HepG2 (cell line): ENCODE results near the gene CCDC34. TPM values are rescaled to one million over a fixed set of nuclear protein-coding genes. Genes with fewer than 3 reads are reported as not detected.

Experiments
- ATF4 ChIP-seq, 2 experiments: fragments of 450-650 bp in 1 of 2; sonication (generic) in 1 of 2; formaldehyde crosslinking; IDR thresholded peaks; 2 replicates each; pipeline versions ENCODE4 v1.5.0 to v1.8.0; 2020 to 2022; ENCODE audit warnings: mild to moderate bottlenecking in 1 of 2, missing genetic modification reagents in 1 of 2
- CHD4 ChIP-seq: fragments of 200-600 bp; sonication (generic); IDR thresholded peaks from 2 replicates; pipeline ENCODE4 v1.7.0; 2017; ENCODE audit warnings: mild to moderate bottlenecking, low read length, borderline replicate concordance
- FOXC1 ChIP-seq: sonication (generic); formaldehyde crosslinking; IDR thresholded peaks from 2 replicates; pipeline ENCODE4 v1.8.0; 2022; ENCODE audit warnings: mild to moderate bottlenecking, missing genetic modification reagents, borderline replicate concordance
- HBP1 ChIP-seq: IDR thresholded peaks from 2 replicates; pipeline ENCODE4 v1.6.1; 2016; ENCODE audit warnings: low read depth, control low read depth
- HDAC6 ChIP-seq: fragments of 200-600 bp; sonication (generic); IDR thresholded peaks from 2 replicates; pipeline ENCODE4 v1.7.0; 2017; ENCODE audit warnings: mild to moderate bottlenecking, antibody characterized with exemption, low read length, low read depth
- KDM5B ChIP-seq: sonication (generic); formaldehyde crosslinking; IDR thresholded peaks from 2 replicates; pipeline ENCODE4 v1.4.0; 2020; ENCODE audit warnings: missing genetic modification reagents, mild to moderate bottlenecking, borderline replicate concordance
- NAIF1 ChIP-seq: sonication (generic); formaldehyde crosslinking; IDR thresholded peaks from 2 replicates; pipeline ENCODE4 v1.5.0; 2020; ENCODE audit warnings: mild to moderate bottlenecking, missing genetic modification reagents, borderline replicate concordance
- NR0B2 ChIP-seq: sonication (generic); formaldehyde crosslinking; IDR thresholded peaks from 2 replicates; pipeline ENCODE4 v1.4.0; 2020; ENCODE audit warnings: mild to moderate bottlenecking, missing genetic modification reagents
- PCBP1 ChIP-seq: fragments of 200-400 bp; formaldehyde crosslinking; IDR thresholded peaks from 2 replicates; pipeline ENCODE4 v1.6.1; 2017; ENCODE audit warnings: mild to moderate bottlenecking, low read depth, low read length, borderline replicate concordance
- POGZ ChIP-seq: sonication (generic); formaldehyde crosslinking; IDR thresholded peaks from 2 replicates; pipeline ENCODE4 v1.4.0; 2020; ENCODE audit warnings: mild to moderate bottlenecking, missing genetic modification reagents
- SRF ChIP-seq: IDR thresholded peaks from 2 replicates; pipeline ENCODE4 v1.6.1; 2011; ENCODE audit warnings: mild to moderate bottlenecking, low read depth, low read length, moderate library complexity
- TSC22D2 ChIP-seq: sonication (generic); formaldehyde crosslinking; IDR thresholded peaks from 2 replicates; pipeline ENCODE4 v1.5.1; 2020; ENCODE audit warnings: missing genetic modification reagents, mild to moderate bottlenecking, borderline replicate concordance
- ZBTB14 ChIP-seq: sonication (generic); formaldehyde crosslinking; IDR thresholded peaks from 2 replicates; pipeline ENCODE4 v1.4.0; 2020; ENCODE audit warnings: missing genetic modification reagents
- ZBTB25 ChIP-seq: IDR thresholded peaks from 2 replicates; pipeline ENCODE4 v1.6.1; 2018; ENCODE audit warnings: missing genetic modification reagents
- ZBTB7A ChIP-seq: sonication (generic); formaldehyde crosslinking; IDR thresholded peaks from 2 replicates; pipeline ENCODE4 v1.8.0; 2022; ENCODE audit warnings: mild to moderate bottlenecking, missing genetic modification reagents
- ZNF589 ChIP-seq: sonication (generic); formaldehyde crosslinking; conservative IDR thresholded peaks from 2 replicates; pipeline ENCODE4 v1.8.0; 2022; ENCODE audit warnings: mild to moderate bottlenecking, moderate library complexity, missing genetic modification reagents
- ZNF619 ChIP-seq: sonication (generic); formaldehyde crosslinking; IDR thresholded peaks from 2 replicates; pipeline ENCODE4 v1.4.0; 2020; ENCODE audit warnings: mild to moderate bottlenecking, missing genetic modification reagents
- ZNF644 ChIP-seq: IDR thresholded peaks from 2 replicates; pipeline ENCODE4 v1.6.1; 2016; ENCODE audit warnings: low read depth
- ZNF737 ChIP-seq: sonication (generic); formaldehyde crosslinking; IDR thresholded peaks from 2 replicates; pipeline ENCODE4 v1.5.0; 2020; ENCODE audit warnings: missing genetic modification reagents, mild to moderate bottlenecking, borderline replicate concordance
- ZNF761 ChIP-seq: sonication (generic); formaldehyde crosslinking; conservative IDR thresholded peaks from 2 replicates; pipeline ENCODE4 v1.4.0; 2020; ENCODE audit warnings: mild to moderate bottlenecking, missing genetic modification reagents
- ZNF784 ChIP-seq: sonication (generic); formaldehyde crosslinking; IDR thresholded peaks from 2 replicates; pipeline ENCODE4 v1.5.1; 2020; ENCODE audit warnings: missing genetic modification reagents, mild to moderate bottlenecking, borderline replicate concordance
- ZSCAN20 ChIP-seq: sonication (generic); formaldehyde crosslinking; IDR thresholded peaks from 2 replicates; pipeline ENCODE4 v1.4.0; 2020; ENCODE audit warnings: missing genetic modification reagents, mild to moderate bottlenecking, borderline replicate concordance
- polyA plus RNA-seq, 8 experiments: library from polyadenylated mRNA; depleted of rRNA in 3 of 8; stranded (reverse) in 7 of 8; unstranded in 1 of 8; fragments of >200 nt; fragmentation: Illumina TruSeq in 4 of 8; extraction: Trizol in 4 of 8; gene quantifications; 2 replicates each; pipeline versions ENCODE4 v1.2.1 to v1.2.3, GENCODE V29; 2011 to 2016; ENCODE audit warnings: low read depth in 4 of 8, missing spikeins in 1 of 8, mixed read lengths in 1 of 8; ENCODE audit not compliant: insufficient read depth in 1 of 8
- total RNA-seq, 5 experiments: library from RNA; depleted of rRNA; stranded (reverse); fragments of >200 nt; fragmentation: Illumina TruSeq; extraction: Trizol; gene quantifications; 2 replicates each; pipeline ENCODE4 v1.2.3, GENCODE V29; 2016; ENCODE audit warnings: low read depth in 1 of 5

CCDC34 gene
- total and polyA plus RNA-seq, 2 of the 13 experiments (the other 11 are each of a cell fraction or from before 2014, with no cell fraction given) = 7.6 to 34.3 TPM

GRCh38 chr11:27362749-27363575 is at the start of gene CCDC34 (continued):
- TF ChIP-seq ATF4 (CRISPR knock-in tag; IDR thresholded peaks at IDR 0.05) = peak in 1 of 2 experiments; percentile 76; a peak in 2 of 4 replicates
- TF ChIP-seq NR0B2 (CRISPR knock-in tag) = peak; percentile 96
- TF ChIP-seq ZNF619 (CRISPR knock-in tag) = peak; percentile 37; the same call in 1 of the 2 replicates
- peak; percentile 99 for TF ChIP-seq ZBTB14 (CRISPR knock-in tag)
- TF ChIP-seq PCBP1 = 0 out of 2 replicates have a peak, but pooled peaks have one; percentile 19
- TF ChIP-seq NAIF1 (CRISPR knock-in tag) = peak; percentile 82; the same call in 1 of the 2 replicates
- no peak for TF ChIP-seq CHD4
- TF ChIP-seq ZBTB7A (CRISPR knock-in tag) = 0 out of 2 replicates have a peak, but pooled peaks have one; percentile 50
- 0 out of 2 replicates have a peak, but pooled peaks have one; percentile 75 for TF ChIP-seq TSC22D2 (CRISPR knock-in tag)
- no peak for TF ChIP-seq ZBTB25
- peak; percentile 93 for TF ChIP-seq KDM5B (CRISPR knock-in tag)
- no peak; the same call in 1 of the 2 replicates for TF ChIP-seq ZNF589 (CRISPR knock-in tag)
- peak; percentile 96 for TF ChIP-seq POGZ
- TF ChIP-seq HBP1 (CRISPR knock-in tag) = peak; percentile 84
- no peak for TF ChIP-seq HDAC6
- TF ChIP-seq ZSCAN20 (CRISPR knock-in tag) = 0 out of 2 replicates have a peak, but pooled peaks have one; percentile 51
- TF ChIP-seq ZNF644 = no peak
- peak; percentile 47; the same call in 1 of the 2 replicates for TF ChIP-seq ZNF784 (CRISPR knock-in tag)
- TF ChIP-seq SRF = no peak
- peak; percentile 94; the same call in 1 of the 2 replicates for TF ChIP-seq ZNF737 (CRISPR knock-in tag)
- TF ChIP-seq FOXC1 (CRISPR knock-in tag) = peak; percentile 69; the same call in 1 of the 2 replicates
- TF ChIP-seq ZNF761 = peak; percentile 76
